K562 (cell line): ENCODE measurements around the gene HHIPL2. TPM values are rescaled to one million over a fixed set of nuclear protein-coding genes. Genes with fewer than 3 reads are reported as not detected.
A peak's percentile ranks its signal among the peaks of the same experiment; 100 is the strongest.

Experiments used
- ATAC-seq: fragments of 200-7000 bp; cut with Tn5 transposase; 3 replicates; pipeline ENCODE4 v1.9.1; 2020; ENCODE audit warnings: moderate library complexity
- BruUV-seq: library from RNA; stranded (reverse); fragments of 400-500 nt; replicated peaks from 2 replicates; lab custom pipeline; 2021; lab: Mats Ljungman, UMichigan
- CTCF ChIA-PET: fragments of 300-600 bp; formaldehyde crosslinking; extraction: SDS; loops from one replicate; lab custom pipeline; 2021; ENCODE audit warnings: low intra/inter-chr PET ratio; lab: Yijun Ruan, JAX
- POLR2A ChIA-PET: fragments of 300-600, 350-650 bp; sonication (Branson Sonifier 250); formaldehyde crosslinking; extraction: SDS; loops from one replicate; lab custom pipeline; 2021; ENCODE audit warnings: antibody characterized with exemption, inconsistent platforms; lab: Yijun Ruan, JAX
- DNase-seq, 4 experiments: peaks; one replicate each; pipeline versions ENCODE4 v3.0.0 to v3.0.0-alpha.2; 2011 to 2018; ENCODE audit warnings: low spot score in 3 of 4, mixed read lengths in 3 of 4; ENCODE audit errors: extremely low read depth in 1 of 4
- FAIRE-seq: peaks from 2 replicates; lab custom pipeline; 2011; peaks lifted over from hg19 to GRCh38; lab: Jason Lieb, UNC
- H2AFZ ChIP-seq: 2 replicates; pipeline ENCODE4 v1.6.0; 2011; ENCODE audit warnings: low read depth, low read length, control low read depth, inconsistent platforms
- H3K27ac ChIP-seq: fragments of 200-600 bp; 3 replicates; pipeline ENCODE4 v1.8.0; 2011; ENCODE audit warnings: low read depth, mild to moderate bottlenecking, control low read depth, inconsistent platforms, low read length, moderate library complexity, mixed read lengths; ENCODE audit errors: extremely low read depth
- H3K27me3 ChIP-seq, 2 experiments: fragments of 300-600 bp in 1 of 2; 2 replicates in 1 of 2; 3 replicates in 1 of 2; pipeline versions ENCODE4 v1.6.0 to v1.8.0; 2011; ENCODE audit warnings: inconsistent platforms in 2 of 2, low read length in 2 of 2, mild to moderate bottlenecking in 1 of 2, mixed read lengths in 1 of 2, moderate library complexity in 1 of 2; ENCODE audit not compliant: control insufficient read depth in 2 of 2, insufficient read depth in 2 of 2
- H3K36me3 ChIP-seq: fragments of 300-600 bp; 3 replicates; pipeline ENCODE4 v1.8.0; 2011; ENCODE audit warnings: mild to moderate bottlenecking, low read length, inconsistent platforms; ENCODE audit not compliant: control insufficient read depth, insufficient read depth
- H3K4me1 ChIP-seq, 2 experiments: fragments of 200-600 bp in 1 of 2; replicated peaks in 1 of 2; 2 replicates in 1 of 2; 3 replicates in 1 of 2; pipeline versions ENCODE4 v1.5.1 to v1.8.0; 2011; ENCODE audit warnings: inconsistent platforms in 2 of 2, low read length in 2 of 2, mild to moderate bottlenecking in 1 of 2, mixed read lengths in 1 of 2, moderate library complexity in 1 of 2; ENCODE audit not compliant: control insufficient read depth in 2 of 2, insufficient read depth in 2 of 2
- H3K4me2 ChIP-seq: 2 replicates; pipeline ENCODE4 v1.6.1; 2011; ENCODE audit warnings: low read length, control low read depth, inconsistent platforms, mixed read lengths; ENCODE audit not compliant: insufficient read depth
- H3K4me3 ChIP-seq: fragments of 200-600 bp; sonication (generic), shearing (Covaris generic); 2 replicates; pipeline ENCODE4 v1.5.1; 2016; ENCODE audit warnings: control low read depth, inconsistent platforms
- H3K79me2 ChIP-seq: fragments of 200-600 bp; 3 replicates; pipeline ENCODE4 v1.8.0; 2011; ENCODE audit warnings: low read length, inconsistent platforms; ENCODE audit not compliant: control insufficient read depth, insufficient read depth
- H3K9ac ChIP-seq, 2 experiments: 2 replicates each; pipeline versions ENCODE4 v1.6.0 to v1.6.1; 2011; ENCODE audit warnings: low read depth in 2 of 2, low read length in 2 of 2, control low read depth in 1 of 2, inconsistent platforms in 1 of 2, mild to moderate bottlenecking in 1 of 2, mixed read lengths in 1 of 2; ENCODE audit not compliant: insufficient read depth in 1 of 2
- H3K9me1 ChIP-seq: one replicate; pipeline ENCODE4 v1.6.0; 2011; ENCODE audit warnings: inconsistent platforms, mild to moderate bottlenecking, low read length, moderate library complexity; ENCODE audit not compliant: control insufficient read depth, insufficient read depth
- H3K9me3 ChIP-seq: replicated peaks from 2 replicates; pipeline ENCODE4 v1.5.1; 2011; ENCODE audit warnings: low read depth, low read length, inconsistent platforms; ENCODE audit not compliant: control insufficient read depth, insufficient read depth
- H4K20me1 ChIP-seq: replicated peaks from 2 replicates; pipeline ENCODE4 v1.6.1; 2011; ENCODE audit warnings: low read length, inconsistent platforms, mixed read lengths; ENCODE audit not compliant: control insufficient read depth, insufficient read depth
- BHLHE40 ChIP-seq: IDR thresholded peaks from 2 replicates; pipeline ENCODE4 v1.6.1; 2011; ENCODE audit warnings: low read length, improper control_type of control experiment
- CEBPB ChIP-seq: fragments of 450-650 bp; IDR thresholded peaks from 2 replicates; pipeline ENCODE4 v1.6.1; 2016; ENCODE audit warnings: missing genetic modification characterization, missing compliant biosample characterization
- NBN ChIP-seq: fragments of 450-650 bp; IDR thresholded peaks from 2 replicates; pipeline ENCODE4 v1.6.1; 2016; ENCODE audit warnings: low read depth, mild to moderate bottlenecking
- SIRT6 ChIP-seq: IDR thresholded peaks from one replicate; pipeline ENCODE4 v1.6.1; 2012; ENCODE audit warnings: low read depth, mild to moderate bottlenecking, control low read depth, inconsistent platforms, low read length, moderate library complexity
- SLC30A9 ChIP-seq: fragments of 250-450 bp; sonication (Bioruptor Pico); IDR thresholded peaks from 2 replicates; pipeline ENCODE4 v1.8.0; 2022; ENCODE audit warnings: mild to moderate bottlenecking, moderate library complexity
- SMARCA5 ChIP-seq: fragments of 450-650 bp; IDR thresholded peaks from 2 replicates; pipeline ENCODE4 v1.6.1; 2016
- SP1 ChIP-seq: sonication (generic); formaldehyde crosslinking; IDR thresholded peaks from 2 replicates; pipeline ENCODE4 v1.8.1; 2022; ENCODE audit warnings: mild to moderate bottlenecking, missing genetic modification reagents
- TGIF2 ChIP-seq: sonication (generic); formaldehyde crosslinking; IDR thresholded peaks from 2 replicates; pipeline ENCODE4 v1.8.1; 2022; ENCODE audit warnings: mild to moderate bottlenecking, missing genetic modification reagents, moderate library complexity
- TRIM24 ChIP-seq, 2 experiments: fragments of 450-650 bp; IDR thresholded peaks; 2 replicates each; pipeline ENCODE4 v1.6.1; 2016
- ZNF695 ChIP-seq: fragments of 450-650 bp; formaldehyde crosslinking; IDR thresholded peaks from 2 replicates; pipeline ENCODE4 v1.4.0; 2020; ENCODE audit warnings: mild to moderate bottlenecking, moderate library complexity
- WGBS: fragments of 100-300 bp; shearing (Covaris generic); methylation state at CpG from one replicate; pipeline ENCODE4 v1.1.6; 2016; ENCODE audit warnings: low coverage, mixed read lengths; ENCODE audit not compliant: insufficient coverage; ENCODE audit errors: missing lambda C conversion rate; 5-methylcytosine and 5-hydroxymethylcytosine counted together
- in situ Hi-C: fragments of 300-500 bp; cut with MboI; formaldehyde crosslinking; loops from 4 replicates; pipeline ENCODE4 v1.15.0; 2018; ENCODE audit warnings: inconsistent platforms, mixed read lengths
- intact Hi-C: fragments of 100-400 bp; cut with micrococcal nuclease; formaldehyde crosslinking; loops from 2 replicates; pipeline ENCODE4 v1.14.2; 2022
- polyA plus RNA-seq, 8 experiments: library from polyadenylated mRNA; depleted of rRNA in 4 of 8; stranded (reverse) in 5 of 8; unstranded in 3 of 8; fragments of >200 nt; fragmentation: Nextera tagmentation in 2 of 8; fragmentation: Illumina TruSeq in 1 of 8; extraction: Ambion mirVana in 2 of 8; extraction: Trizol in 1 of 8; gene quantifications; 2 replicates each; pipeline versions ENCODE4 v1.2.1 to v1.2.3, GENCODE V29; 2011 to 2014; ENCODE audit warnings: inconsistent platforms in 1 of 8, missing spikeins in 1 of 8
- total RNA-seq, 7 experiments: library from RNA; depleted of rRNA in 6 of 7; stranded (reverse); fragments of >200 nt in 6 of 7; fragmentation: Illumina TruSeq in 2 of 7; extraction: Trizol in 2 of 7; gene quantifications; 2 replicates each; pipeline versions ENCODE4 v1.2.1 to v1.2.3, GENCODE V29; 2011 to 2021; ENCODE audit warnings: low replicate concordance in 1 of 7
- TF ChIP-seq, protein P1 (sequence below): fragments of 250-450 bp; sonication (Bioruptor Pico); IDR thresholded peaks from 2 replicates; pipeline ENCODE4 v1.5.0; 2021; ENCODE audit warnings: mild to moderate bottlenecking, borderline replicate concordance

Gene HHIPL2
- total and polyA plus RNA-seq, 9 of the 15 experiments (the other 6 are each of a cell fraction or from before 2014, with no cell fraction given): 0.05 to 0.60 (median 0.20) TPM; not detected in 1

DNA sequence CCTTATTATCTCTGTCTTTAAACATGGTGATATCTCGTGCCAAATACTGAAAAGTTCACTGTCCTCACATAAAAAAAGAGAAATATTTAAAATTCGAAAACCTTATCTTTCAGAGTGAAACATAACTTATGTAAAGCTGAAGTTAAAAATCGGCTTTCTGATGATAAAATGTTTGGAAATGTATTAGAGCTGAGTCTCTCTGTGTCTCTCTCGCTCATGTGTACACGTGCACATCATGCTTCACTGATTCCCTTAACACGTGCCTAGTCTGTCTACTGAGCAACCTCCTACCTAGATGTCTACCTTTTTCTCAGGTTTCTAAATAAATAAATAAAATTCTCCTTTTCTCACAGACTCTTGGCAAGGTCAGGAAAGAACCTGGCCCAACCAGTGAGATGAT is 17.1 kb downstream of the HHIPL2 start:
- Histone ChIP-seq H3K4me2 (no peak overlapping the region), H3K79me2 (no peaks in the 10 kb centered on the region), H2AFZ (no peak overlapping the region), H3K9ac (no peak overlapping the region), H3K4me1 (no peaks in the 10 kb centered on the region), H4K20me1 (no peaks in the 10 kb centered on the region), H3K27ac (no peak overlapping the region), H3K4me3 (no peak overlapping the region), H3K36me3 (no peaks in the 10 kb centered on the region), H3K27me3 (peaks cover 12 to 27% of the 10 kb centered on the region in 2 experiments; a peak in 4 of 5 replicates), H3K9me1 (no peaks in the 10 kb centered on the region), H3K9me3 (no peaks in the 10 kb centered on the region)
- in situ Hi-C loops: no loop called here
- intact Hi-C loops: no loop called here
- DNase-seq (no peak), FAIRE-seq (no peak), ATAC-seq (0 out of 3 replicates have a peak, but pooled peaks have one; percentile 19)
- BruUV-seq: no TSS peak
- ChIA-PET CTCF (no interaction called here), POLR2A (no interaction called here)
- WGBS: 4% methylated on average over 6 of the region's 6 CpGs
- no peak for TF ChIP-seq NBN
- TF ChIP-seq SIRT6: no peak
- TF ChIP-seq TRIM24 (IDR thresholded peaks at IDR 0.05): peak in 1 of 2 experiments; percentile 13; a peak in 1 of 4 replicates
- no peak for TF ChIP-seq SLC30A9 (CRISPR knock-in tag)
- TF ChIP-seq ZNF695 (CRISPR knock-in tag): no peak
- TF ChIP-seq SMARCA5: no peak
- peak; percentile 68 for TF ChIP-seq BHLHE40
- peak; percentile 49 for TF ChIP-seq CEBPB (tag)
- no peak for TF ChIP-seq SP1
- TF ChIP-seq, protein P1, sequence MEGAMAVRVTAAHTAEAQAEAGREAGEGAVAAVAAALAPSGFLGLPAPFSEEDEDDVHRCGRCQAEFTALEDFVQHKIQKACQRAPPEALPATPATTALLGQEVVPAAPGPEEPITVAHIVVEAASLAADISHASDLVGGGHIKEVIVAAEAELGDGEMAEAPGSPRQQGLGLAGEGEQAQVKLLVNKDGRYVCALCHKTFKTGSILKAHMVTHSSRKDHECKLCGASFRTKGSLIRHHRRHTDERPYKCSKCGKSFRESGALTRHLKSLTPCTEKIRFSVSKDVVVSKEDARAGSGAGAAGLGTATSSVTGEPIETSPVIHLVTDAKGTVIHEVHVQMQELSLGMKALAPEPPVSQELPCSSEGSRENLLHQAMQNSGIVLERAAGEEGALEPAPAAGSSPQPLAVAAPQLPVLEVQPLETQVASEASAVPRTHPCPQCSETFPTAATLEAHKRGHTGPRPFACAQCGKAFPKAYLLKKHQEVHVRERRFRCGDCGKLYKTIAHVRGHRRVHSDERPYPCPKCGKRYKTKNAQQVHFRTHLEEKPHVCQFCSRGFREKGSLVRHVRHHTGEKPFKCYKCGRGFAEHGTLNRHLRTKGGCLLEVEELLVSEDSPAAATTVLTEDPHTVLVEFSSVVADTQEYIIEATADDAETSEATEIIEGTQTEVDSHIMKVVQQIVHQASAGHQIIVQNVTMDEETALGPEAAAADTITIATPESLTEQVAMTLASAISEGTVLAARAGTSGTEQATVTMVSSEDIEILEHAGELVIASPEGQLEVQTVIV (CRISPR knock-in tag): no peak
- no peak for TF ChIP-seq TGIF2
